Mesendoderm (in vitro differentiated cells): Measurements from ENCODE around the gene JAZF1.

Source experiments
- DNase-seq: peaks from one replicate; pipeline ENCODE4 v3.0.0; 2013
- H2AK5ac ChIP-seq: 2 replicates; pipeline ENCODE4 v1.6.1; 2013; ENCODE audit warnings: low read length, inconsistent platforms
- H2BK120ac ChIP-seq: 2 replicates; pipeline ENCODE4 v1.6.1; 2013; ENCODE audit warnings: low read depth, mild to moderate bottlenecking, low read length, moderate library complexity, mixed read lengths
- H2BK15ac ChIP-seq: replicated peaks from 2 replicates; pipeline ENCODE4 v1.6.1; 2013; ENCODE audit warnings: low read depth, mild to moderate bottlenecking, moderate library complexity
- H2BK5ac ChIP-seq: 2 replicates; pipeline ENCODE4 v1.6.1; 2013; ENCODE audit warnings: low read length, inconsistent platforms
- H3K18ac ChIP-seq: 2 replicates; pipeline ENCODE4 v1.6.1; 2013; ENCODE audit warnings: mild to moderate bottlenecking, low read length, mixed read lengths
- H3K23ac ChIP-seq: one replicate; pipeline ENCODE4 v1.6.1; 2013; ENCODE audit warnings: low read length
- H3K27ac ChIP-seq: 2 replicates; pipeline ENCODE4 v1.5.1; 2013; ENCODE audit warnings: low read depth, mild to moderate bottlenecking, inconsistent platforms, low read length, moderate library complexity
- H3K27me3 ChIP-seq: 2 replicates; pipeline ENCODE4 v1.6.1; 2013; ENCODE audit warnings: low read length, control low read depth, mild to moderate bottlenecking, inconsistent platforms; ENCODE audit not compliant: insufficient read depth, poor library complexity
- H3K36me3 ChIP-seq: 2 replicates; pipeline ENCODE4 v1.6.1; 2013; ENCODE audit warnings: low read length, inconsistent platforms; ENCODE audit not compliant: control insufficient read depth, insufficient read depth
- H3K4ac ChIP-seq: one replicate; pipeline ENCODE4 v1.6.1; 2013; ENCODE audit warnings: low read depth, mild to moderate bottlenecking, low read length, moderate library complexity
- H3K4me1 ChIP-seq: 2 replicates; pipeline ENCODE4 v1.6.1; 2013; ENCODE audit warnings: low read depth, low read length, inconsistent platforms; ENCODE audit not compliant: control insufficient read depth
- H3K4me2 ChIP-seq: 2 replicates; pipeline ENCODE4 v1.6.1; 2013; ENCODE audit warnings: low read length
- H3K4me3 ChIP-seq: 2 replicates; pipeline ENCODE4 v1.5.1; 2013; ENCODE audit warnings: mild to moderate bottlenecking, low read length
- H3K56ac ChIP-seq: one replicate; pipeline ENCODE4 v1.6.1; 2013; ENCODE audit warnings: low read length
- H3K79me1 ChIP-seq: 2 replicates; pipeline ENCODE4 v1.6.1; 2013; ENCODE audit warnings: low read length, inconsistent platforms
- H3K79me2 ChIP-seq: 2 replicates; pipeline ENCODE4 v1.6.1; 2013; ENCODE audit warnings: mild to moderate bottlenecking, low read length; ENCODE audit not compliant: control insufficient read depth, insufficient read depth
- H3K9ac ChIP-seq: 2 replicates; pipeline ENCODE4 v1.6.1; 2013; ENCODE audit warnings: low read length, inconsistent platforms
- H4K5ac ChIP-seq: one replicate; pipeline ENCODE4 v1.6.1; 2013; ENCODE audit warnings: low read length
- H4K8ac ChIP-seq: one replicate; pipeline ENCODE4 v1.6.1; 2013; ENCODE audit warnings: low read depth, mild to moderate bottlenecking, control low read depth, low read length, moderate library complexity
- WGBS: extraction: QIAGEN DNeasy Blood & Tissue Kit; methylation state at CpG from one replicate; pipeline ENCODE4 v1.1.7; 2013; ENCODE audit warnings: low lambda C conversion rate, missing lambda C conversion rate; ENCODE audit not compliant: insufficient coverage; ENCODE audit errors: extremely low coverage; 5-methylcytosine and 5-hydroxymethylcytosine counted together

Gene JAZF1

GRCh38 chr7:27825891-27826290, 354.7 kb downstream of the JAZF1 start:
- H3K79me1 ChIP-seq, result no peaks in the 10 kb centered on the region
- H3K56ac ChIP-seq, result no peak overlapping the region
- WGBS, result no CpG with 5 or more reads among the region's 2 CpGs
- H2BK120ac ChIP-seq, result no peak overlapping the region
- H3K23ac ChIP-seq, result no peak overlapping the region
- DNase-seq, result no peak
- H3K4me2 ChIP-seq, result no peak overlapping the region
- H3K18ac ChIP-seq, result no peak overlapping the region
- H2BK15ac ChIP-seq, result no peak overlapping the region
- H3K4ac ChIP-seq, result no peak overlapping the region
- no peaks in the 10 kb centered on the region for H3K36me3 ChIP-seq
- no peak overlapping the region for H3K4me3 ChIP-seq
- H3K4me1 ChIP-seq, result no peaks in the 10 kb centered on the region
- no peaks in the 10 kb centered on the region for H3K79me2 ChIP-seq
- H2AK5ac ChIP-seq, result no peak overlapping the region
- no peaks in the 10 kb centered on the region for H3K27me3 ChIP-seq
- H3K9ac ChIP-seq, result no peak overlapping the region
- H4K8ac ChIP-seq, result no peak overlapping the region
- no peak overlapping the region for H2BK5ac ChIP-seq
- no peak overlapping the region for H3K27ac ChIP-seq
- H4K5ac ChIP-seq, result no peak overlapping the region

GRCh38 chr7:27822245-27822644, 358.4 kb downstream of the JAZF1 start:
- no peaks in the 10 kb centered on the region for H3K79me2 ChIP-seq
- H4K5ac ChIP-seq, result no peak overlapping the region
- no peak overlapping the region for H2BK15ac ChIP-seq
- H2BK120ac ChIP-seq, result no peak overlapping the region
- H2AK5ac ChIP-seq, result no peak overlapping the region
- H3K4me1 ChIP-seq, result no peaks in the 10 kb centered on the region
- H3K9ac ChIP-seq, result no peak overlapping the region
- no peak for DNase-seq
- no peak overlapping the region for H2BK5ac ChIP-seq
- H3K36me3 ChIP-seq, result no peaks in the 10 kb centered on the region
- WGBS, result no CpG with 5 or more reads among the region's 2 CpGs
- no peak overlapping the region for H3K18ac ChIP-seq
- H3K27ac ChIP-seq, result no peak overlapping the region
- H3K4me3 ChIP-seq, result no peak overlapping the region
- no peaks in the 10 kb centered on the region for H3K79me1 ChIP-seq
- no peak overlapping the region for H3K56ac ChIP-seq
- H3K27me3 ChIP-seq, result no peaks in the 10 kb centered on the region
- no peak overlapping the region for H3K23ac ChIP-seq
- H4K8ac ChIP-seq, result no peak overlapping the region
- no peak overlapping the region for H3K4ac ChIP-seq
- no peak overlapping the region for H3K4me2 ChIP-seq

- no peak overlapping the region for H3K4ac ChIP-seq
- H3K4me1 ChIP-seq, result no peaks in the 10 kb centered on the region
- no CpG with 5 or more reads among the region's 2 CpGs for WGBS
- no peak overlapping the region for H2AK5ac ChIP-seq
- no peak overlapping the region for H4K8ac ChIP-seq
- H3K4me3 ChIP-seq, result no peak overlapping the region
- no peaks in the 10 kb centered on the region for H3K36me3 ChIP-seq
- no peak overlapping the region for H3K9ac ChIP-seq
- H2BK5ac ChIP-seq, result no peak overlapping the region
- H3K23ac ChIP-seq, result no peak overlapping the region
- H3K27me3 ChIP-seq, result no peaks in the 10 kb centered on the region
- H3K27ac ChIP-seq, result no peak overlapping the region
- H3K79me1 ChIP-seq, result no peaks in the 10 kb centered on the region
- H3K4me2 ChIP-seq, result no peak overlapping the region
- no peak for DNase-seq
- no peaks in the 10 kb centered on the region for H3K79me2 ChIP-seq
- H2BK15ac ChIP-seq, result no peak overlapping the region
- no peak overlapping the region for H3K18ac ChIP-seq
- no peak overlapping the region for H3K56ac ChIP-seq
- H4K5ac ChIP-seq, result no peak overlapping the region
- H2BK120ac ChIP-seq, result no peak overlapping the region
Observed at GRCh38 chr7:27812706-27813105, 367.9 kb downstream of the JAZF1 start.

GRCh38 chr7:27810186-27810585, 370.4 kb downstream of the JAZF1 start:
- no peaks in the 10 kb centered on the region for H3K79me1 ChIP-seq

GRCh38 chr7:27808626-27809025, 372.0 kb downstream of the JAZF1 start:
- Histone ChIP-seq H3K56ac (no peak overlapping the region), H3K4me2 (no peak overlapping the region), H2AK5ac (no peak overlapping the region), H3K79me2 (no peaks in the 10 kb centered on the region), H3K4me1 (no peaks in the 10 kb centered on the region), H4K5ac (no peak overlapping the region), H2BK5ac (no peak overlapping the region), H4K8ac (no peak overlapping the region), H3K36me3 (no peaks in the 10 kb centered on the region), H3K27ac (no peak overlapping the region), H3K18ac (no peak overlapping the region), H3K9ac (no peak overlapping the region), H3K4me3 (no peak overlapping the region), H3K23ac (no peak overlapping the region), H3K4ac (no peak overlapping the region), H2BK15ac (no peak overlapping the region), H3K79me1 (no peaks in the 10 kb centered on the region), H2BK120ac (no peak overlapping the region), H3K27me3 (no peaks in the 10 kb centered on the region)
- no peak for DNase-seq
- no CpG with 5 or more reads among the region's 2 CpGs for WGBS

More at GRCh38 chr7:27810186-27810585, 370.4 kb downstream of the JAZF1 start:
- Histone ChIP-seq H3K27me3 (no peaks in the 10 kb centered on the region), H2BK5ac (no peak overlapping the region), H3K9ac (no peak overlapping the region), H3K4ac (no peak overlapping the region), H2BK120ac (no peak overlapping the region), H4K8ac (no peak overlapping the region), H2AK5ac (no peak overlapping the region), H3K56ac (no peak overlapping the region), H2BK15ac (no peak overlapping the region), H3K18ac (no peak overlapping the region), H3K36me3 (no peaks in the 10 kb centered on the region), H3K4me3 (no peak overlapping the region), H3K23ac (no peak overlapping the region), H3K4me1 (no peaks in the 10 kb centered on the region), H4K5ac (no peak overlapping the region), H3K27ac (no peak overlapping the region), H3K4me2 (no peak overlapping the region), H3K79me2 (no peaks in the 10 kb centered on the region)
- WGBS, result no CpG with 5 or more reads among the region's 4 CpGs
- DNase-seq, result no peak

- Histone ChIP-seq H3K9ac (no peak overlapping the region), H4K5ac (no peak overlapping the region), H3K79me2 (no peaks in the 10 kb centered on the region), H3K56ac (no peak overlapping the region), H3K27me3 (no peaks in the 10 kb centered on the region), H2AK5ac (no peak overlapping the region), H3K23ac (no peak overlapping the region), H3K79me1 (no peaks in the 10 kb centered on the region), H3K27ac (no peak overlapping the region), H3K4me3 (no peak overlapping the region), H4K8ac (no peak overlapping the region), H3K4me1 (no peaks in the 10 kb centered on the region), H2BK15ac (no peak overlapping the region), H3K18ac (no peak overlapping the region), H3K4me2 (no peak overlapping the region), H3K4ac (no peak overlapping the region), H2BK120ac (no peak overlapping the region), H3K36me3 (no peaks in the 10 kb centered on the region), H2BK5ac (no peak overlapping the region)
- WGBS, result no CpG with 5 or more reads among the region's 3 CpGs
- no peak for DNase-seq
Observed at GRCh38 chr7:27804139-27804538, 376.5 kb downstream of the JAZF1 start.
